ENCODE measurements around the gene DYNC2LI1.

The DYNC2LI1 gene

GRCh38 chr2:43840965-43841364, 67.1 kb downstream of the DYNC2LI1 start:
- no peak overlapping the region for H3K4me3 ChIP-seq (ENCODE audit: low read depth, low read length)
- no peak for TF ChIP-seq CTCF (IDR thresholded peaks at IDR 0.05; ENCODE audit: low read depth, low read length)
- TF ChIP-seq MYC (IDR thresholded peaks at IDR 0.05; ENCODE audit: low read depth, low read length) = no peak
- no peak for TF ChIP-seq POLR2A (IDR thresholded peaks at IDR 0.05; ENCODE audit: extremely low read depth, insufficient read length)
- no peak for TF ChIP-seq MAX (IDR thresholded peaks at IDR 0.05; ENCODE audit: low read depth, low read length)
- DNase-seq (ENCODE audit: low read depth) = no peak

GRCh38 chr2:43841949-43842865, 68.4 kb downstream of the DYNC2LI1 start:
- no peak overlapping the region for H3K4me3 ChIP-seq (ENCODE audit: low read depth, low read length)
- DNase-seq (ENCODE audit: low read depth) = no peak
- TF ChIP-seq CTCF (IDR thresholded peaks at IDR 0.05; ENCODE audit: low read depth, low read length) (no peak), POLR2A (IDR thresholded peaks at IDR 0.05; ENCODE audit: extremely low read depth, insufficient read length) (no peak)

- H3K4me3 ChIP-seq (ENCODE audit: low read depth, low read length) = no peak overlapping the region
- no peak for TF ChIP-seq MAX (IDR thresholded peaks at IDR 0.05; ENCODE audit: low read depth, low read length)
- TF ChIP-seq POLR2A (IDR thresholded peaks at IDR 0.05; ENCODE audit: extremely low read depth, insufficient read length) = no peak
- no peak for TF ChIP-seq MYC (IDR thresholded peaks at IDR 0.05; ENCODE audit: low read depth, low read length)
- no peak for TF ChIP-seq CTCF (IDR thresholded peaks at IDR 0.05; ENCODE audit: low read depth, low read length)
- no peak for DNase-seq (ENCODE audit: low read depth)
Observed at GRCh38 chr2:43842866-43843226, 69.0 kb downstream of the DYNC2LI1 start.

- TF ChIP-seq POLR2A (IDR thresholded peaks at IDR 0.05; ENCODE audit: extremely low read depth, insufficient read length) = no peak
- no peak for TF ChIP-seq MAX (IDR thresholded peaks at IDR 0.05; ENCODE audit: low read depth, low read length)
- no peak for TF ChIP-seq MYC (IDR thresholded peaks at IDR 0.05; ENCODE audit: low read depth, low read length)
- TF ChIP-seq CTCF (IDR thresholded peaks at IDR 0.05; ENCODE audit: low read depth, low read length) = no peak
- DNase-seq (ENCODE audit: low read depth) = no peak
- H3K4me3 ChIP-seq (ENCODE audit: low read depth, low read length) = no peak overlapping the region
Observed at GRCh38 chr2:43845181-43845580, 71.3 kb downstream of the DYNC2LI1 start.

GRCh38 chr2:43846140-43846793, 72.4 kb downstream of the DYNC2LI1 start:
- H3K4me3 ChIP-seq (ENCODE audit: low read depth, low read length) = no peak overlapping the region
- TF ChIP-seq MAX (IDR thresholded peaks at IDR 0.05; ENCODE audit: low read depth, low read length) = no peak
- no peak for TF ChIP-seq POLR2A (IDR thresholded peaks at IDR 0.05; ENCODE audit: extremely low read depth, insufficient read length)
- no peak for TF ChIP-seq MYC (IDR thresholded peaks at IDR 0.05; ENCODE audit: low read depth, low read length)
- no peak for TF ChIP-seq CTCF (IDR thresholded peaks at IDR 0.05; ENCODE audit: low read depth, low read length)
- DNase-seq (ENCODE audit: low read depth) = no peak

Data from NB4 (cell line).